Effector memory CD8-positive, alpha-beta T cell (primary cell): ENCODE data around the gene FRY.
A peak's percentile ranks its signal among the peaks of the same experiment; 100 is the strongest.

Experiments used
- ATAC-seq: fragments of 150-1000 bp; cut with Tn5 transposase; replicated peaks from 2 replicates; pipeline ENCODE4 v1.10.0; 2021; ENCODE audit warnings: mild to moderate bottlenecking, moderate library complexity
- DNase-seq, 3 experiments: peaks; one replicate each; pipeline ENCODE4 v3.0.0; 2021
- H3K27ac Mint-ChIP-seq, 2 donors: one replicate each; pipeline ENCODE4 v1.8.0; 2022; ENCODE audit warnings: mild to moderate bottlenecking in 2 of 2, mixed read lengths in 2 of 2, moderate library complexity in 2 of 2
- H3K27me3 Mint-ChIP-seq, 2 donors: one replicate each; pipeline ENCODE4 v1.8.0; 2022; ENCODE audit warnings: mixed read lengths in 2 of 2
- H3K36me3 Mint-ChIP-seq: one replicate; pipeline ENCODE4 v1.8.0; 2022; ENCODE audit warnings: mild to moderate bottlenecking, moderate library complexity, mixed read lengths; ENCODE audit not compliant: insufficient read depth
- H3K4me1 Mint-ChIP-seq, 2 donors: one replicate each; pipeline ENCODE4 v1.8.0; 2022; ENCODE audit warnings: low read depth in 2 of 2, mixed read lengths in 2 of 2
- H3K4me3 Mint-ChIP-seq, 2 donors: one replicate each; pipeline ENCODE4 v1.8.0; 2022; ENCODE audit warnings: mild to moderate bottlenecking in 2 of 2, mixed read lengths in 2 of 2, moderate library complexity in 2 of 2
- H3K9me3 Mint-ChIP-seq, 2 donors: one replicate each; pipeline ENCODE4 v1.8.0; 2022; ENCODE audit warnings: mixed read lengths in 2 of 2

The FRY gene

GRCh38 chr13:32305646-32306045, 274.1 kb downstream of the FRY start:
- H3K4me3 Mint-ChIP-seq, result no peak overlapping the region
- DNase-seq (no peak), ATAC-seq (no peak)
- H3K36me3 Mint-ChIP-seq, result no peaks in the 10 kb centered on the region
- peaks cover 7 to 9% of the 10 kb centered on the region in 2 donors for H3K4me1 Mint-ChIP-seq
- H3K9me3 Mint-ChIP-seq, result no peaks in the 10 kb centered on the region
- peaks cover 0 to 9% of the 10 kb centered on the region in 2 donors for H3K27me3 Mint-ChIP-seq
- no peak overlapping the region for H3K27ac Mint-ChIP-seq

GRCh38 chr13:32309312-32310133, 277.9 kb downstream of the FRY start:
- Mint-ChIP-seq H3K9me3 (no peaks in the 10 kb centered on the region), H3K27ac (peak overlapping the region in 1 of 2 donors; percentile 24), H3K4me1 (peaks cover 7 to 10% of the 10 kb centered on the region in 2 donors), H3K27me3 (peaks cover 0 to 9% of the 10 kb centered on the region in 2 donors), H3K36me3 (no peaks in the 10 kb centered on the region), H3K4me3 (peak overlapping the region; percentile 3 to 40)
- DNase-seq (no peak), ATAC-seq (no peak)

GRCh38 chr13:32310134-32310706, 278.6 kb downstream of the FRY start:
- H3K27me3 Mint-ChIP-seq, result peaks cover 0 to 9% of the 10 kb centered on the region in 2 donors
- H3K4me1 Mint-ChIP-seq, result peaks cover 11 to 16% of the 10 kb centered on the region in 2 donors
- H3K9me3 Mint-ChIP-seq, result no peaks in the 10 kb centered on the region
- DNase-seq (peak; percentile 11 to 26 (median 22)), ATAC-seq (peak; percentile 30)
- peak overlapping the region in 1 of 2 donors; percentile 40 for H3K4me3 Mint-ChIP-seq
- H3K27ac Mint-ChIP-seq, result no peak overlapping the region
- H3K36me3 Mint-ChIP-seq, result peaks cover 6% of the 10 kb centered on the region

- peaks cover 0 to 2% of the 10 kb centered on the region in 2 donors for H3K27me3 Mint-ChIP-seq
- ATAC-seq (no peak), DNase-seq (no peak)
- H3K4me1 Mint-ChIP-seq, result peaks cover 13 to 20% of the 10 kb centered on the region in 2 donors
- no peak overlapping the region for H3K4me3 Mint-ChIP-seq
- H3K27ac Mint-ChIP-seq, result no peak overlapping the region
- no peaks in the 10 kb centered on the region for H3K9me3 Mint-ChIP-seq
- H3K36me3 Mint-ChIP-seq, result peaks cover 15% of the 10 kb centered on the region
Measured at GRCh38 chr13:32311188-32311897, 279.8 kb downstream of the FRY start.

- Mint-ChIP-seq H3K27me3 (no peaks in the 10 kb centered on the region), H3K4me1 (peaks cover 9 to 15% of the 10 kb centered on the region in 2 donors), H3K36me3 (peaks cover 15% of the 10 kb centered on the region), H3K4me3 (peak overlapping the region; percentile 98), H3K9me3 (no peaks in the 10 kb centered on the region), H3K27ac (peak overlapping the region; percentile 100)
- DNase-seq (peak; percentile 72 to 75 (median 74)), ATAC-seq (peak; percentile 83)
Measured at GRCh38 chr13:32314271-32315237, 283.0 kb downstream of the FRY start.

- peak within 1 kb of the TSS; percentile 100 for H3K27ac Mint-ChIP-seq
- ATAC-seq (peak; percentile 92), DNase-seq (peak; percentile 85 to 86 (median 85))
- no peaks in the 10 kb centered on the region for H3K9me3 Mint-ChIP-seq
- H3K27me3 Mint-ChIP-seq, result no peaks in the 10 kb centered on the region
- H3K4me1 Mint-ChIP-seq, result peaks cover 6 to 12% of the 10 kb centered on the region in 2 donors
- peaks cover 15% of the 10 kb centered on the region for H3K36me3 Mint-ChIP-seq
- peak within 1 kb of the TSS; percentile 98 for H3K4me3 Mint-ChIP-seq
Measured at GRCh38 chr13:32315238-32316027, 283.9 kb downstream of the FRY start, which contains the start of the genes BRCA2 and ZAR1L. Gene BRCA2 (plus strand): TSS chr13:32315508. CDS start chr13:32316461, 953 bp downstream. Gene ZAR1L (minus strand): TSS chr13:32315363. CDS start chr13:32311925, 3,438 bp downstream.

- ATAC-seq (no peak), DNase-seq (peak in 2 of 3 experiments; percentile 7 to 21)
- Mint-ChIP-seq H3K27me3 (no peaks in the 10 kb centered on the region), H3K4me3 (peak overlapping the region; percentile 98), H3K27ac (peak overlapping the region; percentile 100), H3K4me1 (peaks cover 6 to 12% of the 10 kb centered on the region in 2 donors), H3K36me3 (peaks cover 15% of the 10 kb centered on the region), H3K9me3 (no peaks in the 10 kb centered on the region)
Measured at GRCh38 chr13:32316028-32316339, 284.4 kb downstream of the FRY start.

- no peak for ATAC-seq
- H3K36me3 Mint-ChIP-seq, result peaks cover 15% of the 10 kb centered on the region
- H3K9me3 Mint-ChIP-seq, result no peaks in the 10 kb centered on the region
- no peak overlapping the region for H3K27ac Mint-ChIP-seq
- DNase-seq, result no peak
- peak overlapping the region; percentile 98 for H3K4me3 Mint-ChIP-seq
- no peaks in the 10 kb centered on the region for H3K27me3 Mint-ChIP-seq
- H3K4me1 Mint-ChIP-seq, result peaks cover 6 to 12% of the 10 kb centered on the region in 2 donors
Measured at GRCh38 chr13:32316501-32316900, 284.9 kb downstream of the FRY start.

- H3K4me1 Mint-ChIP-seq, result peaks cover 6 to 12% of the 10 kb centered on the region in 2 donors
- DNase-seq, result no peak
Measured at GRCh38 chr13:32317716-32318465, 286.3 kb downstream of the FRY start.

GRCh38 chr13:32320528-32320927, 289.0 kb downstream of the FRY start:
- peaks cover 5% of the 10 kb centered on the region for H3K36me3 Mint-ChIP-seq
- no peaks in the 10 kb centered on the region for H3K27me3 Mint-ChIP-seq
- H3K9me3 Mint-ChIP-seq, result no peaks in the 10 kb centered on the region
- no peak overlapping the region for H3K27ac Mint-ChIP-seq
- ATAC-seq, result no peak
- H3K4me1 Mint-ChIP-seq, result peaks cover 0 to 5% of the 10 kb centered on the region in 2 donors
- no peak for DNase-seq
- H3K4me3 Mint-ChIP-seq, result no peak overlapping the region

More at GRCh38 chr13:32317716-32318465, 286.3 kb downstream of the FRY start:
- ATAC-seq, result no peak
- H3K27me3 Mint-ChIP-seq, result no peaks in the 10 kb centered on the region
- H3K27ac Mint-ChIP-seq, result no peak overlapping the region
- H3K9me3 Mint-ChIP-seq, result no peaks in the 10 kb centered on the region
- H3K36me3 Mint-ChIP-seq, result peaks cover 15% of the 10 kb centered on the region
- no peak overlapping the region for H3K4me3 Mint-ChIP-seq

- no peak for ATAC-seq
- Mint-ChIP-seq H3K9me3 (no peaks in the 10 kb centered on the region), H3K4me1 (no peaks in the 10 kb centered on the region), H3K27ac (no peak overlapping the region), H3K4me3 (no peak overlapping the region), H3K27me3 (no peaks in the 10 kb centered on the region), H3K36me3 (no peaks in the 10 kb centered on the region)
- DNase-seq, result no peak
Measured at GRCh38 chr13:32323912-32324311, 292.3 kb downstream of the FRY start.
